T-helper 17 cell (primary cell): ENCODE measurements around the gene TMEM107. TPM values are rescaled to one million over a fixed set of nuclear protein-coding genes. Genes with fewer than 3 reads are reported as not detected.
A peak's percentile ranks its signal among the peaks of the same experiment; 100 is the strongest.

Source experiments
- ATAC-seq: fragments of 150-1000 bp; cut with Tn5 transposase; 2 replicates; pipeline ENCODE4 v1.10.0; 2021; ENCODE audit warnings: mild to moderate bottlenecking, moderate library complexity
- DNase-seq, 3 donors: peaks; one replicate each; pipeline versions ENCODE4 v3.0.0 to v3.0.0-alpha.2; 2020 to 2021
- H3K9me3 ChIP-seq: one replicate; pipeline ENCODE4 v1.7.0; 2013; ENCODE audit warnings: low read length, mild to moderate bottlenecking; ENCODE audit not compliant: control insufficient read depth, poor library complexity, severe bottlenecking
- H3K27ac Mint-ChIP-seq: one replicate; pipeline ENCODE4 v1.8.0; 2022; ENCODE audit warnings: mild to moderate bottlenecking, moderate library complexity, mixed read lengths
- H3K27me3 Mint-ChIP-seq: one replicate; pipeline ENCODE4 v1.8.0; 2022; ENCODE audit warnings: mixed read lengths
- H3K36me3 Mint-ChIP-seq: one replicate; pipeline ENCODE4 v1.8.0; 2022; ENCODE audit warnings: low read depth, mixed read lengths
- H3K4me1 Mint-ChIP-seq: one replicate; pipeline ENCODE4 v1.8.0; 2022; ENCODE audit warnings: mild to moderate bottlenecking, mixed read lengths
- H3K4me3 Mint-ChIP-seq: one replicate; pipeline ENCODE4 v1.8.0; 2022; ENCODE audit warnings: mild to moderate bottlenecking, moderate library complexity, mixed read lengths
- total RNA-seq, 4 donors: library from RNA in 2 of 4; stranded (reverse) in 2 of 4; gene quantifications; one replicate each; pipeline ENCODE4 v1.2.3 and lab custom pipeline; 2022 to 2026

TMEM107 gene
- total RNA-seq, 2 donors from 2014 or later = 33.0 to 33.9 TPM

GRCh38 chr17:8209907-8210760, 34.0 kb upstream of the TMEM107 start, which contains the start of gene AURKB:
TSS of gene AURKB (minus strand) at chr17:8210575. CDS start at chr17:8210224, 351 bp downstream.
- no peaks in the 10 kb centered on the region for H3K36me3 Mint-ChIP-seq
- DNase-seq (peak; percentile 86 to 88 (median 87)), ATAC-seq (peak; percentile 100)
- H3K9me3 ChIP-seq = no peaks in the 10 kb centered on the region
- H3K4me3 Mint-ChIP-seq = peak within 1 kb of the TSS; percentile 97
- peaks cover 18% of the 10 kb centered on the region for H3K4me1 Mint-ChIP-seq
- no peaks in the 10 kb centered on the region for H3K27me3 Mint-ChIP-seq
- peak within 1 kb of the TSS; percentile 93 for H3K27ac Mint-ChIP-seq

DNA sequence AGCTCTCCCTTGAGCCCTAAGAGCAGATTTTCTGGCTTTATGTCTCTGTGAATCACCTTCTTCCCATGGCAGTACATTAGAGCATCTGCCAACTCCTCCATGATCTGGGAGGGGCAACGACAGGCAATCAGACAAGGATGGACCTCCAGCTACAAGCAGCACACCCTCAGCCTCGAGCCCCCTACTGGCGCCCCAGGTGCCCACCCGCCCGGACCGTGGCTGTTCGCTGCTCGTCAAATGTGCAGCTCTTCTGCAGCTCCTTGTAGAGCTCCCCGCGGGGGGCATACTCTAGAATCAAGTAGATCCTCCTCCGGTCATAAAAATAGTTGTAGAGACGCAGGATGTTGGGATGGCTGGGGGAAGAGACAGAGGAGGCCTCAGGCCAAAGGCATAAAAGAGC, 30.4 kb upstream of the TMEM107 start:
- Mint-ChIP-seq H3K27me3 (no peaks in the 10 kb centered on the region), H3K36me3 (no peaks in the 10 kb centered on the region), H3K27ac (no peak overlapping the region), H3K4me3 (no peak overlapping the region), H3K4me1 (peaks cover 18% of the 10 kb centered on the region)
- DNase-seq (no peak), ATAC-seq (no peak)
- no peaks in the 10 kb centered on the region for H3K9me3 ChIP-seq

GRCh38 chr17:8204761-8205555, 28.8 kb upstream of the TMEM107 start:
- no peaks in the 10 kb centered on the region for H3K9me3 ChIP-seq
- DNase-seq = no peak
- Mint-ChIP-seq H3K4me1 (peaks cover 9% of the 10 kb centered on the region), H3K36me3 (no peaks in the 10 kb centered on the region), H3K27me3 (no peaks in the 10 kb centered on the region), H3K27ac (no peak overlapping the region), H3K4me3 (no peak overlapping the region)
- ATAC-seq = no peak

- H3K4me1 Mint-ChIP-seq = peaks cover 17% of the 10 kb centered on the region
- no peaks in the 10 kb centered on the region for H3K36me3 Mint-ChIP-seq
- H3K4me3 Mint-ChIP-seq = no peak overlapping the region
- H3K27ac Mint-ChIP-seq = no peak overlapping the region
- H3K27me3 Mint-ChIP-seq = no peaks in the 10 kb centered on the region
- no peaks in the 10 kb centered on the region for H3K9me3 ChIP-seq
- DNase-seq = peak in 1 of 3 donors; percentile 33
- peak; percentile 44 for ATAC-seq
These were observed 16.1 kb upstream of the TMEM107 start for GRCh38 chr17:8192070-8192815.

GRCh38 chr17:8190506-8190905, 14.3 kb upstream of the TMEM107 start:
- no peak for DNase-seq
- H3K36me3 Mint-ChIP-seq = no peaks in the 10 kb centered on the region
- no peak overlapping the region for H3K27ac Mint-ChIP-seq

DNA sequence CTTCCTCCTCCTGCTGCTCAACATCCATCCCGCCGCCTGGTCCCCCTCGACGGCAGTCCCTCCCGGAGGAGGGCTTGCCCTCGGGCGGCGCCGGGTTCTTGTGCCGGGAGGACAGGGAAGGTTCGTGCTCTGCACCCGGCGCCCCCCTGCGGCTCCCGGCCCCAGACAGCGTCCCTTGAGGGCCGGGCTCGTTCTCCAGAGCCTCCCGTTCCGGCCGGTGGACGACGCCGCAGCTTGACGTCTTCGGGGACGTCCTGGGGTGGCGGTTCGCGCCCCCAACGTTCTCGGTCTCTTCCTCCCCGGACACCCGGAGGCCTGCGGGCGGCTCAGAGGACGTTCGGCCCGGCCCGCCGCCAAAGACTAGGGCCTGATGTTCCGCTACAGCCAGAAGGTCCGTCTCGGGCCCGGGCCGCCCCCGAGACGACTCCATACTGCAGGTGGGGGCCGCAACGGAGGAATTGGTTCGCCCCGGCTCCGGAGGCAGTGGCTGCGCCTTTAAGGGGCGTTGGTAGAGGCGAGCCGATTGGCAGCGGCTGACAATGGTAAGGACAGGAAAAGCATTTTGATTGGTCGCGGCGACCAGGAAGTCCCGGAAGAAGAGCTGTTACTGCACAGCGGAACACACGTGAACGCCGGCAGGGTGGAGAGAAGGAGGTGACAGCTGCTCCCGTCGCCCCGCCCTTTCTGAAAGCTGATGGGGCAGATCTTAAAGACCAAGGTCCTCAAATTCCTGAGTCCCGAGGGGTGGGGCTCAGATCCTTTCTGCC, 13.7 kb upstream of the TMEM107 start, which contains the start of gene BORCS6:
BORCS6 (minus strand) TSS at position 470 of the 767 bp plus-strand sequence; CDS start at position 430, 40 bp downstream.
- Mint-ChIP-seq H3K27ac (no peak within 1 kb of the TSS), H3K36me3 (no peaks in the 10 kb centered on the region), H3K4me3 (no peak within 1 kb of the TSS), H3K4me1 (peaks cover 13% of the 10 kb centered on the region), H3K27me3 (no peaks in the 10 kb centered on the region)
- DNase-seq (peak; percentile 83 to 91 (median 86)), ATAC-seq (peak; percentile 73)
- H3K9me3 ChIP-seq = no peaks in the 10 kb centered on the region

More at GRCh38 chr17:8190506-8190905, 14.3 kb upstream of the TMEM107 start:
- H3K9me3 ChIP-seq = no peaks in the 10 kb centered on the region
- Mint-ChIP-seq H3K27me3 (no peaks in the 10 kb centered on the region), H3K4me3 (no peak overlapping the region), H3K4me1 (peaks cover 11% of the 10 kb centered on the region)
- no peak for ATAC-seq

DNA sequence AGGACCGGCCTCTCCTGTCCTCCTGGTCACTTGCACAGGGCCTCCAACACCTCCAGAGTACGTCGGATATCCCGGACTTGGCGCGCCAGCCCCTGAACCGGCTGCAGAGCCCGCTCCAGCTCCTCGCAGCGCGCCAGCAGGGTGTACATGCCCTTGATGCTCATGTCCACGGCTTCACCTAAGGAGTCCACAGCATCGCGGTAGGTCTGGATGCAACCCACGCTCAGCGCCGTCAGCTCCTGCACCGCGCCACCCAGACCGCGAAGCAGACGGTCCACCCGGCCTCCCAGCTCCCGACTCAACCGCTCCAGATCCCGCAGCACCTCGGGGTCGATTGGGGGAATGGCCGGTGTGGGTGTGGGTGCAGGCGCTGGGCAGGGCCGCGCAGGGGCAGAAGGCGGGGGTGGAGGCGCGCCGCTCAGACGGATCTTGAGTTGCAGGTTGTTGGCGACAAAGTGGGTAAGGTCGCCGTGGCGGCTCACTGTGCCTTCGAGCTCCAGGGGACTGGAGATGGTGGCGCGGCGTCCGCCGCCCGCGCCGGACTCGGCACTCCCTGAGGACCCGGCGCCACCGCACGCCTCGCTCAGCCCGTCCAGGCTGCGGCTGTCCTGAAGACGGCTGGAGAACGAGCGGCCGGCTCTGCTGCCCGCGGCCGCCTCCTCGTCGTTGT, 13.0 kb upstream of the TMEM107 start:
- ATAC-seq = no peak
- peaks cover 14% of the 10 kb centered on the region for H3K4me1 Mint-ChIP-seq
- no peaks in the 10 kb centered on the region for H3K9me3 ChIP-seq
- peak in 2 of 3 donors; percentile 21 to 32 for DNase-seq
- no peaks in the 10 kb centered on the region for H3K27me3 Mint-ChIP-seq
- no peaks in the 10 kb centered on the region for H3K36me3 Mint-ChIP-seq
- no peak overlapping the region for H3K4me3 Mint-ChIP-seq
- H3K27ac Mint-ChIP-seq = no peak overlapping the region

DNA sequence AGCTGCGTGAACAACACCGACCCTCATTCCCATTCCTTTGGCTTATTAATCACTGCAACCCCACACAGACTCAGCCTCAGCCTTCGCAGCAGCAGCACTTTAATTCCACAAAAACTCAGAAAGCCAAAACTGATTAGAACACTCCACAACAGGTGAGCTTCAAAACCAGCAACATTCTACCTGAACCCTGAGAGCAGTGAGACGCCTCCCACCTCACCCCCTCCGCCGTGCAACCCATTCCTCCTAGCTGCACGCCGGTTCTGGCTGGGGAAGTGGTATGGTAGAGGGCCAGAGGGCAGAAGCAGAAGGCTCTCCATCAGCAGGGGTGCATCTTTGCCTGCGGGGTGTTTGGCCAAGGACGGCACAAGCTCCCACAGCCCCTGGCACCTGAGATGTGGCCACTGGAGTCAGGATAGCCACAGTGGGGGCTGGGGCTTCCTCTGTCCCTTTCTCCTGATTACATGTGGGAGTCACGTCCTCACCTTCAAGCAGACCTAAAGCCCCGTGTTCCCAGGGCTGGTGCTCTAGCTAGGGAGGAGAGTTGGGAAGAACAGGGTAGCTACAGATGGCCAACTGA, 12.2 kb upstream of the TMEM107 start:
- H3K4me3 Mint-ChIP-seq = no peak overlapping the region
- peaks cover 18% of the 10 kb centered on the region for H3K4me1 Mint-ChIP-seq
- no peaks in the 10 kb centered on the region for H3K27me3 Mint-ChIP-seq
- DNase-seq (no peak), ATAC-seq (no peak)
- no peaks in the 10 kb centered on the region for H3K36me3 Mint-ChIP-seq
- H3K9me3 ChIP-seq = no peaks in the 10 kb centered on the region
- no peak overlapping the region for H3K27ac Mint-ChIP-seq

GRCh38 chr17:8187517-8188262, 11.5 kb upstream of the TMEM107 start:
- H3K9me3 ChIP-seq = no peaks in the 10 kb centered on the region
- peak; percentile 63 to 80 (median 73) for DNase-seq
- Mint-ChIP-seq H3K4me3 (no peak overlapping the region), H3K36me3 (no peaks in the 10 kb centered on the region), H3K27ac (no peak overlapping the region), H3K4me1 (peaks cover 18% of the 10 kb centered on the region), H3K27me3 (no peaks in the 10 kb centered on the region)
- peak; percentile 20 for ATAC-seq

DNA sequence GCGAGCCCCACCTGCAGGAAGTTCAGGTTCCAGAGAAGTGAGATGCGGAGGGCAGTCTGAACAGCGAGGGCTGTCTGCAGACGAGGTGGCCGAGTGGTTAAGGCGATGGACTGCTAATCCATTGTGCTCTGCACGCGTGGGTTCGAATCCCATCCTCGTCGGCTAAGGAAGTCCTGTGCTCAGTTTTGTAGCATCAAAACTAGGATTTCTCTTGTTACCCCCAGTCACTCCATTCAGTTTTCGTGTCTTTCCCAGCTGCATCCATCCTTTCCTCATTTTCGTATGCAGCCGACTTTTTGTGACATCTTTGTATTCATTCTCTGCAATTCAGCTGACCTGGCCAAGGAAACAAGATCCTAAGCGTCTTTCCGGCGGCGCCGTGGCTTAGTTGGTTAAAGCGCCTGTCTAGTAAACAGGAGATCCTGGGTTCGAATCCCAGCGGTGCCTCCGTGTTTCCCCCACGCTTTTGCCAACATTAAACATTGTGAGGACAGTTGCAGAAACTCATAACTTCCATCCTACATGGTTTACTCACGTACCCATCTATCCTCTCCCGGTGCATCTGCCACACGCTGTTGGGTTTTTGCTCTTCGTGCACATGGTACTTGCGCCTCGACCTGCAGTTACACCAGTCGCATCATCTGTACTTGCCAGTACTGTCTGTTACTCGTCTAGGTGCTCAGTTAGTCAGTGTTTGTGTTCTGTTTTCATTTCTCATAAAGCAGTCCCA, 10.8 kb upstream of the TMEM107 start:
- no peak overlapping the region for H3K4me3 Mint-ChIP-seq
- peaks cover 19% of the 10 kb centered on the region for H3K4me1 Mint-ChIP-seq
- no peak overlapping the region for H3K27ac Mint-ChIP-seq
- H3K36me3 Mint-ChIP-seq = no peaks in the 10 kb centered on the region
- DNase-seq (peak; percentile 54 to 79 (median 72)), ATAC-seq (peak; percentile 50)
- no peaks in the 10 kb centered on the region for H3K9me3 ChIP-seq
- H3K27me3 Mint-ChIP-seq = no peaks in the 10 kb centered on the region

- H3K36me3 Mint-ChIP-seq = no peaks in the 10 kb centered on the region
- H3K27ac Mint-ChIP-seq = no peak overlapping the region
- ATAC-seq (no peak), DNase-seq (no peak)
- no peaks in the 10 kb centered on the region for H3K27me3 Mint-ChIP-seq
- H3K9me3 ChIP-seq = no peaks in the 10 kb centered on the region
- peaks cover 18% of the 10 kb centered on the region for H3K4me1 Mint-ChIP-seq
- H3K4me3 Mint-ChIP-seq = no peak overlapping the region
These were observed 10.2 kb upstream of the TMEM107 start for GRCh38 chr17:8186446-8186786.
